Amygdala (tissue), 56 donors: Measurements from ENCODE around the gene CLEC4G.

Experiments
- DNase-seq, 56 donors: peaks; one replicate each; lab custom pipeline; 2025; lab: John Stamatoyannopoulos, UW

The CLEC4G gene

DNA sequence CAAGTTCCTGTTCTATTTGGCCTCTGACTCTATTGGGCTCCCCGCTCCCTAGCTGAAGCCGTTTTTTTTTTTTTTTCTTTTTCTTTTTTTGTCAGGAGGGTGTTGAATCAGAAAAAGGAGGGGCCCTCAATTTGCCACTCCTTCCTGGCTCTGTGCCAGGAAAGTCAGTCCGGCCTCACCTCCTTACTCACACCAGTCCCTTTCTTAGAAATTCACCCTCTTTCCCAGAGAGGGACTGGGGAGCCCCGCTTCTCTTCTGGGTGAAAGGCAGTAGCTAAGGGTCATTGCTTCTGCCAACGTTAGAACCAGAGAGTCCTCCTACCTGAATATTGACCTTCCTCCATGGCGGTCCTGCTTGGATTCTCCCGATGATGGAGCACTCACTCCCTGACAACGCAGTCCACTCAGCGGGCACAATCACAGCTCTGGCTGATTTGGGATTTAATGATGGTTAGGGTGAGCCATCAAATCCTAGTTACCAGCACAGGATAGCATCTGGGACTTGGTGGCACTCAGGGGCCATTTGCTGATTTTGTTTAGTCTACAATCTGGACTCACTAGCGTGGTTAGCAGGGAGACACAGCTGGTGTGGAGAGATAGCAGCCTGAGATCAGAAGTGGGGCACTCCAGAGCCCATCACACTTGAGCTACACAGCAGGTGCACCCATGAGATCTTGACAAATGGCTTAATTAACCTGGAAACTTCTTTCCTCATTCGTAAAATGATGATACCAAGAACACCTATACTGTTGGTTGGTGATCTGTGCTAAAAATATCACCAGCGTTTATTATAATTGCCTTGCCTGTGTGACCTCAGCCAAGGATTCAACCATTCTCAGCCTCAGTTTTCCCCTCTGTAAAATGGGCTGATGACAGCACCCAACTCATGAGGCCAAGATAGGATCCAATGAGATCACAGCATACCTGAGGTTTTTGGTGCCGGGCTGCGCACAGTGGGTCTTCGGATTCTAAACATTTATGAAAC, 32.2 kb downstream of the CLEC4G start:
- DNase-seq = no peak

DNA sequence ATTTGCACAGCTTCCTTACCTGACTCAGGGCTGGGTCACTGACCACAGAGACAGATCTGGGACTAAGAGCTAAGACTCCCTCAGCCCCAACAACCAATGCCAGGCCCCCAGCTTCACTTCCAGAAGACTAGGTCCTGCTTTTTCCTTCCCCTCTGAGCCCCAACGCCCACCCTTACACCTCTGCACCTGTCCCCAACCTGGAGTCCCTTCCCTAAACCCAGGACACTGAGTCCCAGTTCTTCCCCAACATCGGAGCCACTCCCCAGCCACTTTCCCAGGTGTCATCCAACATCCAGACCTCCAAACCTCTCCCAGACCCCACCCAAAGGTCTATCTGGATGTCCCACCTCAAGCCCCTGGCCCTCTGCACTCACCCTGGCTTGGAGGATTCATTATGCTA, 32.9 kb downstream of the CLEC4G start:
- DNase-seq = no peak

DNA sequence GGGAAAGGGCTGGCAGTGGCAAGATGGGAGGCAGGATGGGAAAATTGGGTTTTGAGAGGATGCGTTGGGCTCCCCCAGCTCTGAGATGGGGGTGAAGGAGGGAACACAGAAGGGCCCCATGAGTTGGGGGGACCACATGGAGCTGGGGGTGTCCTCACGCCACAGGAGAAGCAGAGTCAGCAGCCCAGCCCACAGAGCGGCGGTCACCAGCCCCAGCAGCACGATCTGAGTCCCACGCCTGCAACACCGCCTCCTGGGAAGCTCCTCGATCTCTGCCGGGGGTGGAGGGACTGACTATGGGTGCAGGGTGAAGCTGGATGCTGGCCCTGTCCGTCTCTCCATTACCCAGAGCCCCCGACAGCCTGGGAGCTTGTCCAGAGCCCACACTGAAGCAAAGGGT, 33.3 kb downstream of the CLEC4G start:
- DNase-seq = no peak

DNA sequence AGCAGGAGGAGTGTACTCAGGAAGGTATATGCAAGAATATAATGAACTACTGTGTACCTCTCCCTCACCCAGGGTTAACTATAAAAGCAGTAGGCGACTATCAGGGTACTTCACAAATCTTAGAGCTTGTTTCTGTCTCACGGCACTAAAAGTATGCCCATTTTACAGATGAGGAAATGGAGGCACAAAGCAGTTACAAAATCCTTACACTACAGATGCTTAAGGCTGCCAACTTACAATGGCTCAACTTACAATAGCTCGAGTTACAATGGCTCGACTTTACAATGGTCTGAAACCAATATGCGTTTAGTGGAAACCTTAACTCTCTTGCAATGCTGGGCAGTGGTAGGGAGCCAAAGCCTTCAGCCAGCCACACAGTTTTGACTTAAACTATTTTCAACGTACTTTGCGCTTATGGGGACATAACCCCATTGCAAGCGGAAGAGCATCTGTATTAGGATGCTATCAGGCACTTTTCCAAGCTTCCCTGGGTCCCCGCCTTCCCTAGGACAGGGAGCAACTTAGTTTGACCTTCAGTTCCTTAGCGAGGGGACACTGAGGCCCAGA, 34.1 kb downstream of the CLEC4G start:
- DNase-seq = no peak

DNA sequence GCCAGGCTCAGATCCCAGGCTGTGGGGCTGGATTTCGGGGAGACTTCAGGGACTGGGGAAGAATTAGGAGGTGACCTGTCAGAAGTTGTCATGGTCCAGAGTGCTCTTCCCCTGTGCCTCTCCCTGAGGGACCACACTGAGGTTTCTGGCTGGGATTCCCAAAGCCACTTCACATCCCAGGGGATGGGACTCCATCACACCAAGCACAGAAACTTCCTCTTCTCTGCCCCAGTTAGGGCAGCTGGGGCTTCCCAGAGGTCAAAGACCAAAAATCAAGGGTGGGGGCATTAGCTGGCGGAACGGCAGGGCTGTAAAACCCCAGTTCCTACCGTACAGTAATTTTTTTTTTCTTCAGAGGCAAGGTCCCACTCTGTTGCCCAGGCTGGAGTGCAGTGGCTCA, 37.4 kb downstream of the CLEC4G start:
- DNase-seq = no peak

DNA sequence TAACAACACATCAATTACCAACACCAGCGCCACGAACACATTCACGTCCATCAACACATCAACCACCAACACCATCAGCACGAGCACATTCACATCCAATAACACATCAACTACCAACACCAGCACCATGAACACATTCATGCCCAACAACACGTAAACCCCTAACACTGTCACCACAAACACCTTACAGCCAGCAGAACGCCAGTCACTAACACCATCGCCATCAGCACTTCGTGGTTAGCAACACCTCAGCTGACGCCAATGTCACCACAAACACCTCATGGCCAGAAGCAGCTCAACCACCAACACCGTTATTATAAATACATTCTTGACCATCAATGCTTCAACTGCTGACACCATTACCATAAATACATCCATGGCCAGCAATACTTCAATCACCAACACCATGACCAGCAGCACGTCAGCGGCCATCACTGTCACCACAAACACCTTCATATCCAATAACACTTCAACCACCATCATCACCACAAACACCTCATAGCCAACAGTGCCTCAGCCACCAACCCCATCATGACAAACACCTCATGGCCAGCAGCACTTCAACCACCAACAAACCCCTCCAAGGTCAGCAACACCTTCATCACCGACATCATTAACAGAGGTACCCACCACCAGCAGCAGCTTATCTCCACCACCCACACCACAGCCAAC, 39.4 kb downstream of the CLEC4G start:
- no peak for DNase-seq

DNA sequence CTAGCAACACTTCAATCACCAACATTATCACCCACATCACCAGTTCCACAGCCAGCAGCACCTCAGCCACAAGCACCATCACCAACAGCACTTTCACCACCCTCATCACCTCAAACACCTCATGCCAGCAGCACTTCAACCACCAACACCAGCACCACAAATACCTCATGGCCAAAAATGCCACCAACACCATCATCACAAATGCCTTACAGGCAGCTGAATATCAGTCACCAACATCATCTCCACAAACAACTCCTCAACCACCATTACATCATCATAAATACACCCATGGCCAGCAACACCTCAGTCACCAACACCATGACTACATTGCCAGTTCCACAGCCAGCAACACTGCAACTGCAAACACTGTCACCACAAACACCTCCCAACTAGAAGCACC, 40.4 kb downstream of the CLEC4G start:
- no peak for DNase-seq

DNA sequence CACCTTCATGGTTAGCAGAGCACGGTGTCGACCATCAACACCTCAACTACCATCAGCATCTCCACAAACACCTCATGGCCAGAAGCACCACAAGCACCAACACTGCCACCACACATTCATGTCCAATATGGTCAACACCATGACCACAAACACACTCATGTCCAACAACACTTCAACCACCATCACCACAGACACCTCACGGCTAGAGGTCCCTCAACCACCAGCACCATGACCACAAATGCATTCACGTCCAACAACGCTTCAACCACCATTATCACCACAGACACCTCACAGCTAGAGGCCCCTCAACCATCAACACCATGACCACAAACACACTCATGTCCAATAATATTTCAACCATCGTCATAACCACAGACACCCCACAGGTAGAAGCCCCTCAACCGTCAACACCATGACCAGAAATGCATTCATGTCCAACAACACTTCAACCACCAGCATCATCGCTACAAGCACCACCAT, 41.1 kb downstream of the CLEC4G start:
- no peak for DNase-seq

DNA sequence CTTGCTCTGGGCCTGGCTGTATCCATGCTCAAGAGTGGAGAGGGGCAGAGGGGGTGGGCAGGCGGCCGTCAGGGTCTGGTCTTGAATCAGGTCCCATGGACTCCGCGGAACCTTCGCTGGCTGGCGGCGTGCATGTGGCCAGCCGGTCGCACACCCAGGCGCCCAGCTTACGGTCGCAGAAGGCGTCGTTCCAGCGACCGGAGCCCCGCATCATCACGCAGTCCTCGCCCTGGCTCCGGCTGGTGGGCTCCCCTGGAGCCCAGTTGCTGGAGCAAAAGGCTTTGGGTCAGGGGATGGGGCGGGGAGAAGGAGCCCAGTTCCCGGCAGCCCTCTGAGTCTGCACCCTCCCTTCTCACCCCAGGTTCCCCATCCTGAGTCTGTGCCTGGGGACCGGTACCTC, 42.7 kb downstream of the CLEC4G start:
- DNase-seq = no peak

DNA sequence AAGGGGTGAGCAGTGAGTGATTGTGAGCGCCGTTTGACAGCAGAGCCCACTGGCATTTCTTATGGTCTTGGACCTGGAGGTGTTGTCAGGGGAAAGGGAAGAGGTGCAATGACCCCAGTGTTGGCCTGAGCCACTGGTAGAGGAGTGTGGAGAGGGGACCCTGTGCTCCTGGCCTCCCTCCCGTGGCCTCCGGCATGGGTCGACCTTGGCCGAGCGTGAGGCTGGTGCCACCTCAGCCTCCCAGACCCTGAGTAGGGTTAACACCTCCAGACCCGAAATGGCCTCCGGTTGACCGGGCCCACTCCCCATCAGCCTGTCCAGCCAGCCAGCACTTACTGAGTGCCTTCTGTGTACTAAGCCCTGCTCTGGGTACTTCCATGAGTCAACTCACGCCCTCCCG, 44.7 kb downstream of the CLEC4G start:
- no peak for DNase-seq

DNA sequence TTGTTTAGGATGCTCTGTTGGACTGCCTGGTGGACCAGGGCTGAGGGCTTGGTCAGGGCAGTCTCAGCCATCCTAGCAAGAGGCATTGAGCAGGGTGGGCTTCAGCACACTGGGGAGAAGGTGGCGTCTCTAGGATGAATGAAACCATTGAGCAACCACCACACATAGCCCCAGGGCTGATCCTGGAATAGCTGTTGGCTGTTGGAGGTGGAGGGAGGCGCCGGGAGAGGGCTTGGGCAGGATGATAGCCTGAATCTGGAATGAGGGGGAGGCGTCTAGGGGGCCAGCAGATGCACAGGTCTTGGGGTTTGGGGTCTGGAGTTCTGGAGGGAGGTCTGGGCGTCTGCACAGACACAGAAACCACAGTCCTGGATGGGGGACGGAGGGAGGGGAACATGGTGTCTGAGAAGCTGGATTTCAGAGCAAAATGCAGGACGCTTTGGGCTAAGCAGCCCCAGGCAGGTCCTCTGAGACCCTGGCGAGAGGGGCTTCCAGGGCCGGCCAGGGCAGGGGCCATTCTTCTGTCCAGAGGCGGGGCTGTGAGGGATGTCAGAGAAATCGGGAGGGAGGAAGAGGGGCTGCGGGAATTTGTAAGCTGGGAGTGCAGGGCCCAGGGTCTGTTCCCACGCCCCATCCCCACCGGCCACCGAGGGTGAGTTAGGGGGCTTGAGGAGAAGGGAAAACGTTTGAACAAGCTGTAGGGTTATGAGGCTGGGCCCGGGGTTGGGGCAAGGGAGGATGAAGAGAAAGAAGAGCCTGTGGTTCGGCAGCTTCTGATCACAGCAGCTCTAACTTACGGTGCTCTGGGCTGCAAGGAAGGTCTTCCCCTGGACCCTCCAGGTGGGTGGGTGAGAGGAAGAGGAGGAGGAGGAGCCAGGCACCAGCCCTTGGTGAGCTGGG, 46.1 kb downstream of the CLEC4G start:
- DNase-seq = no peak

DNA sequence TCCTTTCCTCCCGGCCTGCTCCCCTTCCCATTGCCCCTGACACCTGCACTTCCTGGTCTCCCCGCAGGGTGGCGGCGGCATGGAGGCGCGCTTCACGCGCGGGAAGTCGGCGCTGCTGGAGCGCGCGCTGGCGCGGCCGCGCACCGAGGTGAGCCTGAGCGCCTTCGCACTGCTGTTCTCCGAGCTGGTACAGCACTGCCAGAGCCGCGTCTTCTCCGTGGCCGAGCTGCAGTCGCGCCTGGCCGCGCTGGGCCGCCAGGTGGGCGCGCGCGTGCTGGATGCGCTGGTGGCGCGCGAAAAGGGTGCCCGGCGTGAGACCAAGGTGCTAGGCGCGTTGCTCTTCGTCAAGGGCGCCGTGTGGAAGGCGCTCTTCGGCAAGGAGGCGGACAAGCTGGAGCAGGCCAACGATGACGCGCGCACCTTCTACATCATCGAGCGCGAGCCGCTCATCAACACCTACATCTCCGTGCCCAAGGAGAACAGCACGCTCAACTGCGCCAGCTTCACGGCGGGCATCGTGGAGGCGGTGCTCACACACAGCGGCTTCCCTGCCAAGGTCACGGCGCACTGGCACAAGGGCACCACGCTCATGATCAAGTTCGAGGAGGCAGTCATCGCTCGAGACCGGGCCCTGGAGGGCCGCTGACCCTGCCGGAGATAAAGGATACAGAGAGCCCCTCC, 49.6 kb downstream of the CLEC4G start:
- peak in 12 of 56 donors; percentile 1 to 60 (median 45) for DNase-seq

DNA sequence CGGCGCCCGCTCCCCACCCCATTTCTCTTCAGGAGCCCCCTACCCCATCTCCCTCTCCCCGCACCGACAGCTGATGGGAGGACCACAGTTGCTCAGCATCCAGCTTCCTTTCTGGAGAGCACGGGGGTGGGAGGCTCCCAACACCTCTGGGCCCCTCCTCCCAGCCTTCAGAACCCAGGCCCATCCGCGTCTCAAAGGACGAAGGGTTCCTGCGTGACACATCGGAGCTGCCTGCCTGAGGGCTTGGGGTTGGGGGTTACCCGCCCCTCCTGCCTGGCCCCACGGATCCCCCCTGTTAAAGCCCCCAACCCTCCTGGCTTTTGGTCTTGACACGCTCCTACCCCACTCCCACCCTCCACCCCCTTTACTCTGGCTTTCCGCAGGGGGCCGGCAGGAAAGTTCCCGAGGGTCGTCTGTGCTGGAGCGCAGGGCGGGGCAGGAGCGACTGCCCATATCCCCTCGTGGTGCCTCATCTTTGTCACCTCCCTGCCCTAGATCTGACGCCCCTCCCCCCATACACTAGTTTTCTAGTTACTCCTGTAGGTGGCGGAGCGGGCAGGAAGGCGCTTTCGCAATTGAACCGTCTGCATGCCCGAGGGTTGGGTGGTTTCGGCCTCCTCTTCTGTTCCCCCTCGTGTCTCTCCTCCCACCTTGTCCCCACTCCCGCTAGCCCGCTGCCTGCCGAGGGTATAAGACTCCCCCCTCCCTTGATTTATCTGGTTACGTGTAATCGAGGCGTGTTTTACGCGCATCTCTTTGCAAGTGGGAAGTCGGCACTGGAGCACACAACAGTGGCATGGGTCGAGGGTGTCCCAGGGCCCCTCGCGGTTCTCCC, 50.4 kb downstream of the CLEC4G start:
- peak in 49 of 56 donors; percentile 5 to 71 (median 47) for DNase-seq

DNA sequence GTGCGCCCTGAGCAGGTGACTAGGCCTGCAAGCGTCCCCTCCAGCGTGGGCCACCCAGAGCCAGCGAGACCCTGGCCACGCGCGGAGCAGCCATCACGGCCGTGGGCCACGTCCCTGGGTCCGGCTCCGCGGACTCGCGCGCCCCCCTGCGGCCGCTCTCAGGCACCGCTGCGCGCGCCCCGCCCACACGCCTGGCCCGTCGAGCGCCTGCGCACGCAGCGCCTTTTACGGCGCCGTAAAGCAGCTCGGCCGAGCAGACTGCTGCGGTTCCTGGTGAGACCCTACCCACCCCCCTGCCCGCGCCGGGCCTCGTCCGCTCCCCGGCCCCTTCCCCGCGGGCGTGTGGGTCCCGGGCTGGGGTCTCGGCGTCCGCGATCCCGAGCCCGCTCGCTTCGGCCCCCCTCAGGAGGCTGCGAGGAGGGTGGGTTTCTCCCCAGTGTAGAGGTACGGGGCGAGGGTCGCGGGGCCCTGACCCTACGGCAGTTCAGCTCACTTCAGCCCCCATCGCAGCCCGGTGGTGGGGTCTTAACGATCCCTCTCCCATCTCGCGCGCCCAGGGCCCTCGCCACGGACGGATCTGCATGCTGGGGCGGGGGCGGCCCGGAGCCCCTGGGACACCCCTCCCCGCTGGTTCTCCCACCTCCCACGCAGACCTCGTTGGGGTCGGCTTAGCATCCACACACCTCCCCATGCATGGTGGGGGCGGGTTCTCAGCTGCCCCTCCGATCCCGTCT, 51.1 kb downstream of the CLEC4G start, which contains the start of gene TRAPPC5:
TRAPPC5 (plus strand) TSS at position 228 of the 734 bp plus-strand sequence. CDS start 1,421 bp downstream, outside the sequence.
- DNase-seq = peak in 54 of 56 donors; percentile 17 to 91 (median 70)

DNA sequence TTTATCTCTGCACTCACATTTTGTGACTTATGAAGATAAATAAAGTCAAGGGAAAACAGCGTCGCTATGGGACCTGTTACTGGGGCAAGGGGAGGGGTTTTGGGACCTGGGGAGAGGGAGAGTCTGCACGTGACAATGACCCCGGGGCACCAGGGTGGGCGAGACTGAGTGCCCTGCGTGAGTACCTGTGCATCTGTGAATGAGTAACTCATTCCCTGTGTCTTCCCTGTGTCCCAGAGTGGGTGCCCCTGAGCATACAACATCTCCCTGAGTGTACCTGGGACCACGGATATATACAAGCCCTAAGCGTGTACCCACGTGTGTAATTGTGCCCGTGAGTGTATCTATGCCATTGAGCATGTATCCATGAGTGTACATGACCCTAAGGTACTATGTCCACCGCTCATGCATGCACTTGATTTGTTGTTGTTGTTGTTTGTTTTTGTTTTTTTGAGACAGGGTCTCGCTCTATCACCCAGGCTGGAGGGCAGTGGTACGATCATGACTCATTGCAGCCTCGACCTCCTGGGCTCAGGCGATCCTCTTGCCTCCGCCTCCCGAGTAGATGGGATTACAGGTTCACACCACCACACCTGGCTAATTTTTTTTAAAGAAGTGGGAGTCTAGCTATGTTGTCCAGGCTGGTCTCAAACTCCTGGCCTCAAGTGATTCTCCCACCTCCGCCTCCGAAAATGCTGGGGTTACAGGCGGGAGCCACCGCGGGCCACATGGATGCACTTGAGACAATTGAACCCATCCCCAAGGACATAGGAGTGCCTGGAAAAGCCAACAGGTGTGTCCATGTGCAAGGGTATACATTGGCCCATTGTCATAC, 51.9 kb downstream of the CLEC4G start:
- no peak for DNase-seq

DNA sequence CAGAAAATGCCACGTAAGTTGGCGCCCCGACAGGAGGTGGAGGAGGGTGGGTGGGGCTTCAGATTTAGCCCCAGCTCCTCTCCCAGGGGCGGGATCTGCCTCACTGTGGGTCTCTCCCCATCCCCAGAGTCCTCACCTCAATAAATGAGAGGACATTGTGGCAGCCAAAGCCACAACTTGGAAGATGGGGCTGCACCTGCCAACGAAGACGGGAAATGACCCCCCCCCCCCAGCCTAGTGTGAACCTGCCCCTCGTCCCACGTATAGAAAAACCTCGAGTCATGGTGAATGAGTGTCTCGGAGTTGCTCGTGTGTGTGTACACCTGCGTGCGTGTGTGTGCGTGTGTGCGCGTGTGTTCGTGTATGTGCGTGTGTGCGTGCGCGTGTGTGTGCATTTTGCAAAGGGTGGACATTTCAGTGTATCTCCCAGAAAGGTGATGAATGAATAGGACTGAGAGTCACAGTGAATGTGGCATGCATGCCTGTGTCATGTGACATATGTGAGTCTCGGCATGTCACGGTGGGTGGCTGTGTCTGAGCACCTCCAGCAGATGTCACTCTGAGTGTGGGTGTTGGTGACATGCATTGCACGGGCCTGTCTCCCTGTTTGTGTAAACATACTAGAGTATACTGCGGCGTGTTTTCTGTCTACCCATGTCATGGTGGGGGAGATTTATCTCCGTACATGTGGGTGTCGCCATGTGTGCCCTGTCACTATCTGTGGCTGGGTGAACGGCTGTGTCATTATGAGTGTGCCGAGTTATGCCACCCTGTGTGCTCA, 52.7 kb downstream of the CLEC4G start:
- DNase-seq = peak in 6 of 56 donors; percentile 3 to 25 (median 5)
